ENCODE results near the gene SS18.

DNA sequence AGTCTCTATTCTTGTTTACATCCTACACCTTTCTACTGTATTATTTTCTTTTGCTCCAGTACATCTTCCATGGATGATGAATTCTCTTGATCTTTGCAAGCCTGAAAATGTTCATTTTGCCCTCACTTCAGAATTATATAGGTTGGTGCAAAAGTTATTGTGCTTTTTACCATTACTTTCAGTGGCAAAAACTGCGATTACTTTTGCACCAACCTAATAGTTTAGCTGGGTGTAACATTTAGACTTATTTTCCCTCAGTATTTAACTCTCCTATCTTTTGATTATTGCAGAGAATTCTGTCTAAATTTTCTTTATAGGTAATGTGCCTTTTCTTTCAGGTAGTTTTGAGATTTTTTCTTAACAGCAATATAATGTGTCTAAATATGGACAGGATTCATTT is 81.8 kb downstream of the SS18 start:
- TF ChIP-seq, protein P1, sequence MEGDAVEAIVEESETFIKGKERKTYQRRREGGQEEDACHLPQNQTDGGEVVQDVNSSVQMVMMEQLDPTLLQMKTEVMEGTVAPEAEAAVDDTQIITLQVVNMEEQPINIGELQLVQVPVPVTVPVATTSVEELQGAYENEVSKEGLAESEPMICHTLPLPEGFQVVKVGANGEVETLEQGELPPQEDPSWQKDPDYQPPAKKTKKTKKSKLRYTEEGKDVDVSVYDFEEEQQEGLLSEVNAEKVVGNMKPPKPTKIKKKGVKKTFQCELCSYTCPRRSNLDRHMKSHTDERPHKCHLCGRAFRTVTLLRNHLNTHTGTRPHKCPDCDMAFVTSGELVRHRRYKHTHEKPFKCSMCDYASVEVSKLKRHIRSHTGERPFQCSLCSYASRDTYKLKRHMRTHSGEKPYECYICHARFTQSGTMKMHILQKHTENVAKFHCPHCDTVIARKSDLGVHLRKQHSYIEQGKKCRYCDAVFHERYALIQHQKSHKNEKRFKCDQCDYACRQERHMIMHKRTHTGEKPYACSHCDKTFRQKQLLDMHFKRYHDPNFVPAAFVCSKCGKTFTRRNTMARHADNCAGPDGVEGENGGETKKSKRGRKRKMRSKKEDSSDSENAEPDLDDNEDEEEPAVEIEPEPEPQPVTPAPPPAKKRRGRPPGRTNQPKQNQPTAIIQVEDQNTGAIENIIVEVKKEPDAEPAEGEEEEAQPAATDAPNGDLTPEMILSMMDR (IDR thresholded peaks at IDR 0.05; ENCODE audit: low read length), result no peak
- no peak for TF ChIP-seq EZH2 (IDR thresholded peaks at IDR 0.05; ENCODE audit: borderline replicate concordance, low read length)
